KMS-11 (cell line): ENCODE measurements around the gene COL5A1.

ENCODE experiments used
- H2AFZ ChIP-seq: fragments of 200-600 bp; sonication (generic); 2 replicates; pipeline ENCODE4 v1.6.1; 2016; ENCODE audit warnings: antibody characterized with exemption, mixed run types, low read depth
- H3K27ac ChIP-seq: fragments of 200-600 bp; sonication (generic); 2 replicates; pipeline ENCODE4 v1.6.1; 2016; ENCODE audit warnings: mild to moderate bottlenecking, mixed run types
- H3K27me3 ChIP-seq: fragments of 200-600 bp; sonication (generic); 2 replicates; pipeline ENCODE4 v1.6.1; 2017; ENCODE audit warnings: mild to moderate bottlenecking, low read depth, mixed run types, moderate library complexity; ENCODE audit not compliant: insufficient read depth
- H3K36me3 ChIP-seq: fragments of 200-600 bp; sonication (generic); 2 replicates; pipeline ENCODE4 v1.6.1; 2017; ENCODE audit warnings: mild to moderate bottlenecking, mixed run types; ENCODE audit not compliant: insufficient read depth
- H3K4me1 ChIP-seq: fragments of 200-600 bp; sonication (generic); 2 replicates; pipeline ENCODE4 v1.6.1; 2016; ENCODE audit warnings: mild to moderate bottlenecking, low read depth, mixed run types; ENCODE audit not compliant: poor library complexity, severe bottlenecking
- H3K4me2 ChIP-seq: fragments of 200-600 bp; sonication (generic); 2 replicates; pipeline ENCODE4 v1.7.0; 2016; ENCODE audit warnings: mild to moderate bottlenecking, mixed run types
- H3K4me3 ChIP-seq: fragments of 200-600 bp; sonication (generic); IDR thresholded peaks from 2 replicates; pipeline ENCODE4 v1.6.1; 2017; ENCODE audit warnings: low read depth, low read length, mixed read lengths; ENCODE audit not compliant: insufficient read depth
- H3K79me2 ChIP-seq: fragments of 200-600 bp; sonication (generic); 2 replicates; pipeline ENCODE4 v1.6.1; 2016; ENCODE audit warnings: low read depth, mixed run types; ENCODE audit not compliant: insufficient read depth
- H3K9ac ChIP-seq: fragments of 200-600 bp; sonication (generic); 2 replicates; pipeline ENCODE4 v1.6.1; 2016; ENCODE audit warnings: mild to moderate bottlenecking, mixed run types
- H4K20me1 ChIP-seq: fragments of 200-600 bp; sonication (generic); 2 replicates; pipeline ENCODE4 v1.6.1; 2016; ENCODE audit warnings: mild to moderate bottlenecking, mixed run types; ENCODE audit not compliant: insufficient read depth
- CTCF ChIP-seq: fragments of 200-600 bp; sonication (generic); conservative IDR thresholded peaks from 2 replicates; pipeline ENCODE4 v1.6.1; 2017; ENCODE audit warnings: low read depth, mild to moderate bottlenecking, antibody characterized with exemption, low read length, moderate library complexity, mixed read lengths

The COL5A1 gene

DNA sequence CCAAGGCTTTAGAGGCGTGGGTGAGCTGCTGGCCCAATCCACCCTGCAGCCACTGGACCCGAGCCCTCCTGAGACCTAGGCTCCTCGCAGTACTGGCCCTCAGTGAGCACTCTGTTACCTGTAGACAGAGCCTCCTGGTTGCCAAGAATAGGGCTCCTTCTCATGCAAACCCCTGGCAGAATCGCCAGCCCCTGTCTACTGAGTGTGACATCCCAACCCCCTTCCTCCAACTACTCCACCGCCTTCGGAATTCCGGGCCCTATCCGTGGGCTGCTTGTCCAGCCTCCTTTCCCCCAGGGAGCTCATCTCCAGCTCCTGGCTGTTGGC, 23.8 kb upstream of the COL5A1 start:
- H3K4me3 ChIP-seq = no peak overlapping the region
- peaks cover 39% of the 10 kb centered on the region; the same call in 1 of the 2 replicates for H3K27me3 ChIP-seq
- no peak overlapping the region for H2AFZ ChIP-seq
- H3K36me3 ChIP-seq = no peaks in the 10 kb centered on the region
- H3K4me2 ChIP-seq = no peak overlapping the region
- TF ChIP-seq CTCF = no peak
- H3K4me1 ChIP-seq = no peaks in the 10 kb centered on the region
- no peaks in the 10 kb centered on the region for H4K20me1 ChIP-seq
- H3K79me2 ChIP-seq = no peaks in the 10 kb centered on the region
- no peak overlapping the region for H3K9ac ChIP-seq
- H3K27ac ChIP-seq = no peak overlapping the region

DNA sequence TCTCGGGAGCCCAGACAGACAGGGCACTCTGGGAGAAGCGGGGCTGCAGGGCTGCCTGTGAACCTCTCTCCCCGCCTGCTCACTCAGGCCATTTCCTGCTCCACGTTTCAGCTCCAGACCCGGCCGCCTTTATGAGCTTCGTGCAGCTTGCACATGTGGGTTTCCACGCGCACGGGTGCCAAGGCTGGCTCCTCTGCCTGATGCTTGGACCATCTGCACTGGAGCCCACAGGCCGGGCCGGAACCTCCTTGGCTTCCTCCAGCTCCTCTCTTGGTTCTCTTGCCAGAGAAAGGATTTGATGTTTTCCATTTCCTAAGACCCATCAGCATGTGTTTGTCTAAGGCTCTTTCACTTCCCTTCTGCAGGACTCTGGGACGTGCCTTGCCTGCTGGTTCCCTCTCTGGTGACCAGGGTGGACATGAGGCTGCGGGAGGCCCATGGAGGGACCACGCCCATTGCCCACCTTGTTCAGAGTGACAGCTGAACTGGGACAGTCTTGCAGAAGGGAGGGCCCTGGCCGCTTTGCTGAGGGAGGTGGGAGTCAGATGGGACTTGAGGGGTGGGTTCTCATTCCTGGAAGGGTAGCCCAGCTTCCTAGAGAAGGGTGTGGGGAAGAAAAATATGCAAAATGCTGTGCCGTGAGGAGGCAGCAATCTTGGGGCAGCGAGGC, 23.3 kb upstream of the COL5A1 start:
- Histone ChIP-seq H3K27me3 (peaks cover 41% of the 10 kb centered on the region; the same call in 1 of the 2 replicates), H3K4me1 (no peaks in the 10 kb centered on the region), H3K4me2 (no peak overlapping the region), H3K9ac (no peak overlapping the region), H2AFZ (no peak overlapping the region), H3K27ac (no peak overlapping the region), H3K79me2 (no peaks in the 10 kb centered on the region), H4K20me1 (no peaks in the 10 kb centered on the region), H3K36me3 (no peaks in the 10 kb centered on the region), H3K4me3 (no peak overlapping the region)
- TF ChIP-seq CTCF = no peak

- no peaks in the 10 kb centered on the region for H3K79me2 ChIP-seq
- H3K36me3 ChIP-seq = no peaks in the 10 kb centered on the region
- no peak overlapping the region for H2AFZ ChIP-seq
- H3K27me3 ChIP-seq = peaks cover 45% of the 10 kb centered on the region; the same call in 1 of the 2 replicates
- H4K20me1 ChIP-seq = no peaks in the 10 kb centered on the region
- H3K4me1 ChIP-seq = no peaks in the 10 kb centered on the region
- H3K9ac ChIP-seq = no peak overlapping the region
- no peak overlapping the region for H3K4me2 ChIP-seq
- H3K4me3 ChIP-seq = no peak overlapping the region
- H3K27ac ChIP-seq = no peak overlapping the region
- TF ChIP-seq CTCF = no peak
These were observed 22.7 kb upstream of the COL5A1 start for GRCh38 chr9:134618833-134619447.

GRCh38 chr9:134619448-134619982, 22.1 kb upstream of the COL5A1 start:
- no peaks in the 10 kb centered on the region for H3K79me2 ChIP-seq
- H3K4me3 ChIP-seq = no peak overlapping the region
- H2AFZ ChIP-seq = no peak overlapping the region
- no peaks in the 10 kb centered on the region for H4K20me1 ChIP-seq
- H3K4me1 ChIP-seq = no peaks in the 10 kb centered on the region
- peaks cover 47% of the 10 kb centered on the region; the same call in 1 of the 2 replicates for H3K27me3 ChIP-seq
- no peaks in the 10 kb centered on the region for H3K36me3 ChIP-seq
- no peak overlapping the region for H3K4me2 ChIP-seq
- no peak overlapping the region for H3K9ac ChIP-seq
- no peak for TF ChIP-seq CTCF
- no peak overlapping the region for H3K27ac ChIP-seq
